ENCODE measurements around the gene CYTH3. TPM values are rescaled to one million over a fixed set of nuclear protein-coding genes. Genes with fewer than 3 reads are reported as not detected.
A peak's percentile ranks its signal among the peaks of the same experiment; 100 is the strongest.
"Not testable (repeated sequence)": the region's sequence is repeated elsewhere in the genome, so short reads cannot be mapped to it uniquely, and the experiment has no call there.

CYTH3 gene
- total RNA-seq, 2 experiments from 2014 or later, result 0.75 to 1.2 TPM

DNA sequence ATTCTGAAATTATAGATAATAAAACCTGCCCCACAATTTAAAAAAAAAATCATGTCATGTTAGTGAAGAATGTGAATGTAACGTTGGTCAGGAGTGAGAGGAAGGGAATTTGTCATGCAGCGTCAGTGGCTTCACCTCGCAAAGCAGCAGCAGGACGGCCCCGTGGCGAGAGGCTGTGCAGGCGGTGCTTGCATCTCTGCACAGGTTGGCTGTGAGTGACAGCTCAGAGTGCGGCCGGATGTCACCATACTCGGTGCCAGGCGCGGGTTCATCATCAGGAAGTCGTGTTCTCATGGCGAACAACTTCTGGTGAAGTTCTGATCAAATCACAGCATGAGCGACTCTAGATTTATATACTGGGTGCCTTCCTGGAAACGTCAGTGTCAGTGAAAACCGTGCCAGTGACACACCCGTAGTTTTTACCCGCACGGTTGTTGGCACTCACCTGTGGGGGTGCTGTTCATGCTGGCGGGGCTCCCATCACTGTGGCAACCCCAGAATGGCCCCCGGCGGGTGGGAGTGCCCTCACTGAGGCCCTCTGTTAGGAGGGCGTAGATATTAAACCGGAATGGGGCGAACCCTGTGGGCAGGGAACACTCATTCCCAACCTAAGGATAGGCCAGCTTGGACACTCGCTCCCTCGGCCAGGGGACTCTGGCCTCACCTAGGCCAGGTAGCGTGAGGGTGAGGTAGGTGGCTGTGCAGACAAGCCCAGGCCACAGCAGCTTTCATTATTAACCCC lies 120.3 kb downstream of the CYTH3 start:
- intact Hi-C loops (cut with DNase I, micrococcal nuclease), result no loop called here
- no peaks in the 10 kb centered on the region for H3K27me3 Mint-ChIP-seq
- ATAC-seq (no peak), DNase-seq (no peak)
- CTCF ChIA-PET, result interaction anchor here (1.6 kb wide), 1 partner anchor 14 kb away, joined by 5 read pairs; no protein-coding TSS in a partner anchor
- H3K36me3 Mint-ChIP-seq (ENCODE audit: low read depth), result peaks cover 56% of the 10 kb centered on the region
- no peak overlapping the region for H3K4me3 Mint-ChIP-seq
- no peak overlapping the region for H3K27ac Mint-ChIP-seq
- POLR2A ChIA-PET, result no interaction called here
- H3K9me3 Mint-ChIP-seq (ENCODE audit: low read depth), result no peaks in the 10 kb centered on the region
- no peaks in the 10 kb centered on the region for H3K4me1 Mint-ChIP-seq

DNA sequence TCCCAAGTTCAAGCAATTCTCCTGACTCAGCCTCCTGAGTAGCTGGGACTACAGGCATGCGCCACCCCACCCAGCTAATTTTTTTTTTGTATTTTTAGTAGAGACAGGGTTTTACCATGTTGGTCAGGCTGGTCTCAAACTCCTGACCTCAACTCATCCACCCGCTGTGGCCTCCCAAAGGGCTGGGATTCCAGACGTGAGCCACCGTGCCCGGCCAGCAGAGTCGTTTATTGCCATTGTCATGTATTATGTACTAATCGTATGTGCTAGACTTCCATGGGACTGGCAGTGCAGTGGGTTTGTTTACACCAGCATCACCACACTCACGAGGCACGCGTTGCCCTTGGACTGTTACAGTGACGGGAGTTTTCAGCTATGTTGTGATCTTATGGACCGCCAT lies 120.9 kb downstream of the CYTH3 start:
- DNase-seq; intact Hi-C loops (cut with DNase I, micrococcal nuclease); H3K27ac Mint-ChIP-seq; H3K9me3 Mint-ChIP-seq (ENCODE audit: low read depth); H3K4me1 Mint-ChIP-seq; H3K27me3 Mint-ChIP-seq; H3K4me3 Mint-ChIP-seq; ATAC-seq: not testable (repeated sequence)
- CTCF ChIA-PET, result interaction anchor here (0.8 kb wide), 1 partner anchor 13 kb away, joined by 3 read pairs; no protein-coding TSS in a partner anchor
- POLR2A ChIA-PET, result interaction anchor here (0.7 kb wide), 1 partner anchor 16 kb away, joined by 3 read pairs; no protein-coding TSS in a partner anchor
- peaks cover 57% of the 10 kb centered on the region for H3K36me3 Mint-ChIP-seq (ENCODE audit: low read depth)

DNA sequence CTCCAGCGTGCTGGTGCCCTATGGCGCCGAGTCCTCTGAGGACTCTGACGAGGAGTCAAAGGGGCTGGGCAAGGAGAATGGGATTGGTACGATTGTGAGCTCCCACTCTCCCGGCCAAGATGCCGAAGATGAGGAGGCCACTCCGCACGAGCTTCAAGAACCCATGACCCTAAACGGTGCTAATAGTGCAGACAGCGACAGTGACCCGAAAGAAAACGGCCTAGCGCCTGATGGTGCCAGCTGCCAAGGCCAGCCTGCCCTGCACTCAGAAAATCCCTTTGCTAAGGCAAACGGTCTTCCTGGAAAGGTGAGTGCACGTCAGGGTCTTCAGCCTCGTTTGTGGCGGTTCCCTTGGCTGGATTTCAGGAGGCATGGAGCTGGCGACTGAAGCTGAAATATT lies 122.4 kb downstream of the CYTH3 start:
- H3K27ac Mint-ChIP-seq, result no peak overlapping the region
- no peak for DNase-seq
- peaks cover 54% of the 10 kb centered on the region for H3K36me3 Mint-ChIP-seq (ENCODE audit: low read depth)
- ATAC-seq, result no peak
- CTCF ChIA-PET, result no interaction called here
- H3K9me3 Mint-ChIP-seq (ENCODE audit: low read depth), result no peaks in the 10 kb centered on the region
- no peaks in the 10 kb centered on the region for H3K4me1 Mint-ChIP-seq
- H3K27me3 Mint-ChIP-seq, result no peaks in the 10 kb centered on the region
- POLR2A ChIA-PET, result no interaction called here
- no peak overlapping the region for H3K4me3 Mint-ChIP-seq
- intact Hi-C loops (cut with DNase I, micrococcal nuclease), result no loop called here

DNA sequence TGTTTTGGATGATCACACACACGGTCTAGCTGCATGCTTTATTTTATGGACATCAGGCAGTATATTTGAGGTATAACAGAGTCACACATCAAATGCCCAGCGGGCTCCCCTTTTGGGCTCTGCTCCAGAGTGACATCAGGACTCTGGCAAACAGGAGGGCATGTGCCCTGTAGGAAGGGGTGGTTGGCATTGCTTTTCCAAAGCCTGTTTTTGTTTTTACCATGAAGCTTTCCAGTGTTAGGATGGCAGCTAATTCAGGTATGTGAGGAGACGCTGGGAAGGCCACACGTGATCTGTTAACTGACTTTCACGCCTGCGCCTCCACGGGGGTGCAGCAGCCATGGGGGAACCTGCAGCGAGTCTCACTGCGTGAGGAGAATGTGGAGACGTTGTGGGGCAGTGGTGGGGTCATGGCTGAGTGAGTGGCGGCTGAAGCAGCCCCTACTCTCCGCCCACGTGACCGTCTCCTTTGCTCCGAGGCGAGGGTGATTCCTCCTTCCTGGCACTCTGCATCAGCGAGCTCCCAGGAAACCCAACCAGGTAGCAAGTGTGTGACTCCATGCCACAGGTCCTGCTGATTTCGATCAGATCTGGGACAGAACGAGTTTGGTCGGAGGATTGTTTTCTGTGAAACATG lies 123.6 kb downstream of the CYTH3 start:
- ChIA-PET CTCF (no interaction called here), POLR2A (interaction anchor here (0.6 kb wide), 1 partner anchor 201 kb away, joined by 6 read pairs; no protein-coding TSS in a partner anchor)
- peaks cover 57% of the 10 kb centered on the region for H3K36me3 Mint-ChIP-seq (ENCODE audit: low read depth)
- H3K9me3 Mint-ChIP-seq (ENCODE audit: low read depth), result no peaks in the 10 kb centered on the region
- no peak overlapping the region for H3K4me3 Mint-ChIP-seq
- H3K27me3 Mint-ChIP-seq, result no peaks in the 10 kb centered on the region
- H3K27ac Mint-ChIP-seq, result no peak overlapping the region
- ATAC-seq (no peak), DNase-seq (no peak)
- no peaks in the 10 kb centered on the region for H3K4me1 Mint-ChIP-seq
- intact Hi-C loops (cut with DNase I, micrococcal nuclease), result no loop called here

DNA sequence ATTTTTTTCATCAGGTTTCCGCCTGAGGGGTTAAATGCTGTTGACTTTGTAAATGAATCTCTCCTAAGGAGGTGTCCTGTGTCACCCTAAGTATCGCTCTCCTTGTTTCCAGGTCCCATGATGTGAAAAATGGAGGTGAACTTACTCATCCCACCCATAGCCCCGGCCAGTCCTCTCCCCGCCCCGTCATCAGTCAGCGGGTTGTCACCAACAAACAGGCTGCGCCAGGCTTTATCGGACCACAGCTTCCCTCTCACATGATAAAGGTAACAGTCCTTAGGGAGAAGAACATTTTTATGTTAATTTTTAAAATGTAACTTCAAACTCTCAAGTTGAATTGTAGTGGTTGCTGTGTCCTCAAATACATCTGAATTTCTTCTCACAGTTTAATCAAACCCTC lies 124.8 kb downstream of the CYTH3 start:
- POLR2A ChIA-PET, result no interaction called here
- DNase-seq, result no peak
- H3K36me3 Mint-ChIP-seq (ENCODE audit: low read depth), result peaks cover 63% of the 10 kb centered on the region
- H3K27me3 Mint-ChIP-seq, result no peaks in the 10 kb centered on the region
- CTCF ChIA-PET, result no interaction called here
- H3K9me3 Mint-ChIP-seq (ENCODE audit: low read depth), result no peaks in the 10 kb centered on the region
- ATAC-seq, result no peak
- H3K4me3 Mint-ChIP-seq, result no peak overlapping the region
- intact Hi-C loops (cut with DNase I, micrococcal nuclease), result no loop called here
- H3K4me1 Mint-ChIP-seq, result no peaks in the 10 kb centered on the region
- no peak overlapping the region for H3K27ac Mint-ChIP-seq

DNA sequence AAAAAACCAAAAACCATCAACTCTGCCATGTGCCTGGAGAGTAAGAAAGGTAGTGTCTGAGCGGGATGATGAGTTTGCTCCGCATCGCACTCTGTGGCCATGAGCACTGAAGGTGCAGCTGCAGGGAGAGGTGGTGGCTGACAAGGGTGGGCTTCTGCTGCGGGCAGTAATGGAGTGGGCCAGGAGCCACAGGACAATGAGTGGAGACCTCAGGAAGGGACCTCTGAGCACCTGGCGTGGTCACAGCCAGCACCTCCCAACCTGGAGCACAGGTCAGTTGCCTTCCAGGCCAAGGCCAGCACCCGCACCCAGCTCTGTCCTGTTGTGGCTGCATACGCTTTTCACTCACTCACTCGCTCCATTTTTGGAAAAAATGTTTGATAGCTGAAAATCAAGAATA lies 125.8 kb downstream of the CYTH3 start:
- Mint-ChIP-seq H3K9me3 (ENCODE audit: low read depth) (no peaks in the 10 kb centered on the region), H3K36me3 (ENCODE audit: low read depth) (peaks cover 63% of the 10 kb centered on the region), H3K27ac (no peak overlapping the region), H3K4me1 (no peaks in the 10 kb centered on the region), H3K4me3 (no peak overlapping the region), H3K27me3 (no peaks in the 10 kb centered on the region)
- ChIA-PET POLR2A (no interaction called here), CTCF (interaction anchor here (0.6 kb wide), 1 partner anchor 162 kb away, joined by 3 read pairs; no protein-coding TSS in a partner anchor)
- no peak for ATAC-seq
- no peak for DNase-seq
- intact Hi-C loops (cut with DNase I, micrococcal nuclease), result no loop called here

DNA sequence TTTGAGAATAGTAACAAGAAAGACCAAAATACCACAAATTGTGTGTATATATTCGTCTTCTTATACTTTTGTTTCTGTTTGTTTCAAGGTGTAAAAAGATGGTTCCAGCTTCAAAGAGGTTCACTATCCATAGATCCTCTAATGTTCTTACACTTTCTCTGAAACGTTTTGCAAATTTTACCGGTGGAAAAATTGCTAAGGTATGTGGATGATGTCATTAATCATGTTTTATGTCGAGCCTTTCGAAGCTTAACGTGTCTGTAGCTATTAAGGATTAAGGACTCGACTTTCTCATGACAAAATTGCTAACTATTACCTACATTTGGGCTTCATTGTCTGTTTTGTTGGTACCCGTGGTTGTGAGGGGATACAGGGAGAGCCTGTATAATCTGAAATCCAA lies 128.4 kb downstream of the CYTH3 start:
- no peaks in the 10 kb centered on the region for H3K27me3 Mint-ChIP-seq
- no peaks in the 10 kb centered on the region for H3K9me3 Mint-ChIP-seq (ENCODE audit: low read depth)
- H3K4me1 Mint-ChIP-seq, result no peaks in the 10 kb centered on the region
- peaks cover 58% of the 10 kb centered on the region for H3K36me3 Mint-ChIP-seq (ENCODE audit: low read depth)
- no peak overlapping the region for H3K4me3 Mint-ChIP-seq
- POLR2A ChIA-PET, result no interaction called here
- CTCF ChIA-PET, result no interaction called here
- H3K27ac Mint-ChIP-seq, result no peak overlapping the region
- DNase-seq (no peak), ATAC-seq (no peak)
- intact Hi-C loops (cut with DNase I, micrococcal nuclease), result no loop called here

DNA sequence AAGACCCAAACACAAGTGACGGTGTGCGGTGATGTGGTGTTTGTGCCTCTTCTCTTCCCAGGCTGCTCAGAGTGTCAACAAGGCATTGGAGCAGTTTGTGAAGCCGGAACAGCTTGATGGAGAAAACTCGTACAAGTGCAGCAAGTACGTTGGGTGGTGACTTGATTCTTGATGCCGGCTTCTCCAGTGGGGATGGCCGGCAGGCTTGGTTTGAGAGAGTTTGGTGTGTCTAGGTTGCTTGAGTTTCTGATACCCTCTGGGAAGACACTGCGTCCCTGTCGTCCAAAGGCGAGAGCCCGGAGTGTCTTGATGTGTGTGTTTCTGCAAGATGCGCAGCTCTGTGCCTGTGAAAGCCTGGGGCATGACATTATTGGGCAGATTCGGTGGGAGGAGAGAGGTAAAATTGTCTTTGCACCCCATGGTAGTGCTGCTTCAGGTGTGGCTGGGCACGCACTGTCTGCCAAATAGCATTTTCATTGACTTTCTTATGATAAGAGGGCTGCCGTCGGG lies 129.5 kb downstream of the CYTH3 start:
- no peak for ATAC-seq
- Mint-ChIP-seq H3K36me3 (ENCODE audit: low read depth) (peaks cover 52% of the 10 kb centered on the region), H3K27me3 (no peaks in the 10 kb centered on the region), H3K27ac (peak overlapping the region; percentile 37), H3K4me1 (no peaks in the 10 kb centered on the region), H3K4me3 (no peak overlapping the region), H3K9me3 (ENCODE audit: low read depth) (no peaks in the 10 kb centered on the region)
- ChIA-PET CTCF (no interaction called here), POLR2A (no interaction called here)
- intact Hi-C loops (cut with DNase I, micrococcal nuclease), result no loop called here
- no peak for DNase-seq

DNA sequence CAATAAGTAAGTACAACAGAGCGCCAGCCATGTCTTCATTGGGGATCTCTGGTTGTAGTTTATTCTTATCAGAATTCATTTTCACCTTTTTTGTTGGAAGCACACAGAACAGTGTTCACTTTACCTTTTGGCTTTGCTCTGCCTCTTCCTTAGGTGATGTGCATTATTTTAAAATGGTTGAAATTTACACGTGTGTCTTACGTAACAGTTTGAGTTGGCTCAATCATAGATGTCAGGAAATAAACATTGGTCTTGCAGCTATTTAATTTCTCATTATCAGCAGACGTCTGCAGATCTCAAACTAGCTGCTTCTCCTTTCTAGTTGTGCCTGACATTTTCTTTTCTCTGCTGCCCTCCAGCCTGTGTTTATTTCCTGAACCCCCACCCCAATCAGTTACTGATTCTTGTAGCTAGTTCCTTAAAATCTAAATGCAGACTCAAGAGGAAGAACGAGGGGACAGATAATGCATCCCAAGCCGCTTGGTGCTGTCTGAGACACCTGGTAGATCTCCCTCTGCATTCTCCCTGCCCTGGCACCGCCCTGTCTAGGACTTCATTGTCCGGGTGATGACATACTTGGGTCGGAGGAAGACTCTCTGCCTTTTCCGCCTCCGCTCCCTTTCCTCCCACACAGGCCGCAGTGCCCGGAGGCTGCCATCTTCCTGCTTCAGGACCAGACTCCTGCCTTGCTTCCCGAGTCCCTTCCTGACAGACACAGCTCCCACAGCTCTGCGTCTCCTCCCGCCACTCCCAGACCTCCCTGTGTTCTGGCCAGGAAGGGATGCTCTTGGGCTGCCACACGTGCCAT lies 133.0 kb downstream of the CYTH3 start:
- no peak for DNase-seq
- Mint-ChIP-seq H3K27me3 (no peaks in the 10 kb centered on the region), H3K4me1 (no peaks in the 10 kb centered on the region), H3K9me3 (ENCODE audit: low read depth) (no peaks in the 10 kb centered on the region), H3K36me3 (ENCODE audit: low read depth) (peaks cover 35% of the 10 kb centered on the region), H3K27ac (no peak overlapping the region), H3K4me3 (no peak overlapping the region)
- CTCF ChIA-PET, result interaction anchor here (0.7 to 1.6 kb wide), 6 partner anchors 12 to 405 kb away, joined by 3 to 5 read pairs (median 3); no protein-coding TSS in a partner anchor
- intact Hi-C loops (cut with DNase I, micrococcal nuclease), result no loop called here
- ATAC-seq, result no peak
- POLR2A ChIA-PET, result no interaction called here

DNA sequence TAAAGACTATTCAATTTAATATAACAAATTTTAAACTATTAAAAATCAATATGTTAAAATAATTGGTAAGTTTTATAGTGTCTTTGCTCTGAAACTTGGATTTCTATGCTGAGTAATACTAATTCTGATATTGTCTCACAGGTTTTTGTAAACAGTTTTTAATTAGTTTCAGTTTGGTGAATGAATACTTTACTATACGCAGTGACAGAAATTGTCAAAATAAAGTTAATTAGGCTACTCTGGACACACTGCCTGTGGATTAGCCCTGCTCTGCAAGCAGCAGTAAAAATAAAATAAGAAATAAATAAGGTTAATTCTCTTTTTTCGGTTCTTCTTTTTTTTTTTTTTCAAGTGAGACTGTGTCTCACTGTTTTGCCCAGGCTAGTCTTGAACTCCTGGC lies 135.9 kb downstream of the CYTH3 start:
- Mint-ChIP-seq H3K27me3 (no peaks in the 10 kb centered on the region), H3K27ac (no peak overlapping the region), H3K9me3 (ENCODE audit: low read depth) (no peaks in the 10 kb centered on the region), H3K36me3 (ENCODE audit: low read depth) (peaks cover 30% of the 10 kb centered on the region), H3K4me1 (no peaks in the 10 kb centered on the region), H3K4me3 (no peak overlapping the region)
- ChIA-PET POLR2A (no interaction called here), CTCF (no interaction called here)
- no peak for ATAC-seq
- no peak for DNase-seq
- intact Hi-C loops (cut with DNase I, micrococcal nuclease), result no loop called here

DNA sequence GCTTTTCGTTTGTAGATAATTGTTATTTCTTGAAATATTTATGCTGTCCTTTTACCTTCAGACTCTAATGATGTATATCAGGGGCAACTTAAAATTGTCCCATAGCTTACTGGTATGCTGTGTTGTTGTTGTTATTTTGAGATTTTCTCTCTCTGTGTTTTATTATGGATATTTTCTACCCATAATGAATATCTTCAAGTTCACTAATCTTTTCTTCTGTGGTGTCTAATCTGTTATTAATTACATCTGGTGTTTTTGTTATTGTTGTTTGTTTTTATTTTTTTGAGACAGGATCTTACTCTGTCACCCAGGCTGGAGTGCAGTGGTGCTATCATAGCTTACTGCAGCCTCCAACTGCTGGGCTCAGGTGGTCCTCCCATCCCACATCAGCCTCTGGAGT lies 139.2 kb downstream of the CYTH3 start:
- intact Hi-C loops (cut with DNase I, micrococcal nuclease), result no loop called here
- CTCF ChIA-PET, result no interaction called here
- no peak for DNase-seq
- no peak for ATAC-seq
- Mint-ChIP-seq H3K9me3 (ENCODE audit: low read depth) (no peaks in the 10 kb centered on the region), H3K36me3 (ENCODE audit: low read depth) (peaks cover 27% of the 10 kb centered on the region), H3K27ac (no peak overlapping the region), H3K27me3 (no peaks in the 10 kb centered on the region), H3K4me1 (no peaks in the 10 kb centered on the region), H3K4me3 (no peak overlapping the region)
- POLR2A ChIA-PET, result interaction anchor here (0.7 kb wide), 1 partner anchor 8 kb away, joined by 4 read pairs; no protein-coding TSS in a partner anchor

All from activated CD4-positive, alpha-beta T cell treated with anti-CD3 and anti-CD28 coated beads for 36 hours (primary cell).